Endothelial cell of umbilical vein (primary cell): ENCODE results near the gene H2BK1. TPM values are rescaled to one million over a fixed set of nuclear protein-coding genes. Genes with fewer than 3 reads are reported as not detected.

ENCODE experiments used
- BruUV-seq: library from RNA; stranded (reverse); fragments of 400-500 nt; replicated peaks from 2 replicates; lab custom pipeline; 2021; lab: Mats Ljungman, UMichigan
- CTCF ChIA-PET: fragments of 300-600, 350-600 bp; sonication (Branson Sonifier 250); formaldehyde crosslinking; loops from one replicate; lab custom pipeline; 2021; ENCODE audit warnings: antibody characterized with exemption, inconsistent platforms; lab: Charles Lee
- POLR2A ChIA-PET: fragments of 300-600, 350-600 bp; sonication (Branson Sonifier 250); formaldehyde crosslinking; loops from one replicate; lab custom pipeline; 2021; ENCODE audit warnings: antibody characterized with exemption, inconsistent platforms; lab: Charles Lee
- DNase-seq: peaks from one replicate; pipeline ENCODE4 v3.0.0-alpha.2; 2011; ENCODE audit warnings: low read depth, low spot score
- FAIRE-seq: peaks from 2 replicates; lab custom pipeline; 2011; peaks lifted over from hg19 to GRCh38; lab: Jason Lieb, UNC
- H2AFZ ChIP-seq: 2 replicates; pipeline ENCODE4 v1.6.0; 2012; ENCODE audit warnings: low read depth, low read length, control low read depth, inconsistent platforms
- H3K27ac ChIP-seq: 2 replicates; pipeline ENCODE4 v1.5.1; 2011; ENCODE audit warnings: low read depth, mild to moderate bottlenecking, control low read depth, low read length, moderate library complexity; ENCODE audit not compliant: insufficient read depth
- H3K27me3 ChIP-seq, 2 experiments: 2 replicates each; pipeline versions ENCODE4 v1.6.0 to v1.6.1; 2011; ENCODE audit warnings: low read length in 2 of 2, mixed read lengths in 1 of 2; ENCODE audit not compliant: control insufficient read depth in 2 of 2, insufficient read depth in 2 of 2
- H3K36me3 ChIP-seq, 2 experiments: 2 replicates in 1 of 2; 3 replicates in 1 of 2; pipeline ENCODE4 v1.5.1; 2011; ENCODE audit warnings: low read length in 2 of 2, mild to moderate bottlenecking in 1 of 2, moderate library complexity in 1 of 2; ENCODE audit not compliant: control insufficient read depth in 2 of 2, insufficient read depth in 2 of 2; ENCODE audit errors: extremely low read depth in 1 of 2
- H3K4me1 ChIP-seq: 3 replicates; pipeline ENCODE4 v1.5.1; 2011; ENCODE audit warnings: mild to moderate bottlenecking, low read length; ENCODE audit not compliant: control insufficient read depth, insufficient read depth; ENCODE audit errors: extremely low read depth
- H3K4me2 ChIP-seq: 2 replicates; pipeline ENCODE4 v1.6.1; 2011; ENCODE audit warnings: low read length, control low read depth, mixed read lengths; ENCODE audit not compliant: insufficient read depth
- H3K4me3 ChIP-seq, 3 experiments: fragments of 200-600 bp in 1 of 3; sonication (generic), shearing (Covaris generic) in 1 of 3; replicated peaks in 1 of 3; 2 replicates each; pipeline ENCODE4 v1.5.1; 2011 to 2016; ENCODE audit warnings: control low read depth in 3 of 3, low read length in 3 of 3, mild to moderate bottlenecking in 2 of 3, inconsistent platforms in 1 of 3, low read depth in 1 of 3, moderate library complexity in 1 of 3; ENCODE audit not compliant: insufficient read depth in 1 of 3
- H3K79me2 ChIP-seq: 2 replicates; pipeline ENCODE4 v1.6.0; 2012; ENCODE audit warnings: low read length, inconsistent platforms; ENCODE audit not compliant: control insufficient read depth, insufficient read depth
- H3K9ac ChIP-seq: replicated peaks from 2 replicates; pipeline ENCODE3; 2011; ENCODE audit warnings: low read length, control low read depth; ENCODE audit not compliant: insufficient read depth; ENCODE audit errors: extremely low read depth
- H3K9me1 ChIP-seq: replicated peaks from 3 replicates; pipeline ENCODE4 v1.6.0; 2011; ENCODE audit warnings: mild to moderate bottlenecking, low read length; ENCODE audit not compliant: control insufficient read depth, insufficient read depth; ENCODE audit errors: extremely low read depth
- H3K9me3 ChIP-seq: replicated peaks from 2 replicates; pipeline ENCODE4 v1.5.1; 2012; ENCODE audit warnings: low read length, inconsistent platforms; ENCODE audit not compliant: control insufficient read depth, insufficient read depth
- H4K20me1 ChIP-seq: replicated peaks from 2 replicates; pipeline ENCODE3; 2011; ENCODE audit warnings: mild to moderate bottlenecking, low read length; ENCODE audit not compliant: control insufficient read depth, insufficient read depth; ENCODE audit errors: extremely low read depth
- CTCF ChIP-seq, 2 donors: IDR thresholded peaks; 1 replicate in 1 of 2; 2 replicates in 1 of 2; pipeline ENCODE4 v1.5.1; 2011; ENCODE audit warnings: low read length in 2 of 2, mild to moderate bottlenecking in 2 of 2, moderate library complexity in 2 of 2, control low read depth in 1 of 2, inconsistent platforms in 1 of 2, low read depth in 1 of 2; ENCODE audit not compliant: insufficient read depth in 1 of 2; ENCODE audit errors: extremely low read depth in 1 of 2
- EZH2 ChIP-seq: IDR thresholded peaks from 2 replicates; pipeline ENCODE4 v1.6.1; 2012; ENCODE audit warnings: borderline replicate concordance, low read depth, mild to moderate bottlenecking, moderate library complexity, low read length, inconsistent platforms; ENCODE audit not compliant: severe bottlenecking
- FOS ChIP-seq: IDR thresholded peaks from 2 replicates; pipeline ENCODE4 v1.6.1; 2011; ENCODE audit warnings: mild to moderate bottlenecking, low read length, moderate library complexity, borderline replicate concordance; ENCODE audit not compliant: insufficient read depth
- GATA2 ChIP-seq: IDR thresholded peaks from 2 replicates; pipeline ENCODE4 v1.7.0; 2011; ENCODE audit warnings: low read depth, mild to moderate bottlenecking, moderate library complexity, mixed read lengths, low read length; ENCODE audit not compliant: insufficient read length, insufficient read depth
- JUN ChIP-seq: IDR thresholded peaks from 2 replicates; pipeline ENCODE4 v1.6.1; 2011; ENCODE audit warnings: borderline replicate concordance, low read depth; ENCODE audit not compliant: insufficient read length, insufficient read depth
- MYC ChIP-seq: IDR thresholded peaks from one replicate; pipeline ENCODE4 v1.6.1; 2011; ENCODE audit warnings: mild to moderate bottlenecking, low read depth, low read length
- POLR2A ChIP-seq: IDR thresholded peaks from 2 replicates; pipeline ENCODE4 v1.6.1; 2012; ENCODE audit warnings: low read depth, mild to moderate bottlenecking, control low read depth, low read length
- POLR2AphosphoS5 ChIP-seq: IDR thresholded peaks from 2 replicates; pipeline ENCODE4 v1.6.1; 2012; ENCODE audit warnings: low read depth, mild to moderate bottlenecking, control low read depth, low read length, moderate library complexity; ENCODE audit not compliant: insufficient read depth
- dilution Hi-C: fragments of 300-500 bp; cut with MboI; formaldehyde crosslinking; loops from one replicate; pipeline ENCODE4 v1.15.0; 2019; ENCODE audit warnings: low sequenced_read_pairs; ENCODE audit not compliant: extremely low pct_ligation_motif_present
- intact Hi-C: fragments of 100-400 bp; cut with micrococcal nuclease; formaldehyde crosslinking; loops from one replicate; pipeline ENCODE4 v1.10.0; 2022
- polyA plus RNA-seq, 4 experiments: library from polyadenylated mRNA; depleted of rRNA in 3 of 4; stranded (reverse) in 3 of 4; unstranded in 1 of 4; fragments of >200 nt; gene quantifications; 2 replicates each; pipeline versions ENCODE4 v1.2.1 to v1.2.3, GENCODE V29; 2011 to 2012; ENCODE audit warnings: missing spikeins in 1 of 4
- total RNA-seq: library from RNA; stranded (reverse); gene quantifications from 2 replicates; pipeline ENCODE4 v1.2.3, GENCODE V29; 2021
- TF ChIP-seq, protein P1 (sequence below): IDR thresholded peaks from 2 replicates; pipeline ENCODE4 v1.6.1; 2011; ENCODE audit not compliant: insufficient read depth, insufficient read length

The H2BK1 gene
- total and polyA plus RNA-seq, 2 donors (not counting 3 experiments of a cell fraction or from before 2014, with no cell fraction given), result not detected

GRCh38 chr7:151215396-151215795 is 5.1 kb upstream of the H2BK1 start:
- DNase-seq, result no peak
- POLR2A ChIA-PET, result no interaction called here

DNA sequence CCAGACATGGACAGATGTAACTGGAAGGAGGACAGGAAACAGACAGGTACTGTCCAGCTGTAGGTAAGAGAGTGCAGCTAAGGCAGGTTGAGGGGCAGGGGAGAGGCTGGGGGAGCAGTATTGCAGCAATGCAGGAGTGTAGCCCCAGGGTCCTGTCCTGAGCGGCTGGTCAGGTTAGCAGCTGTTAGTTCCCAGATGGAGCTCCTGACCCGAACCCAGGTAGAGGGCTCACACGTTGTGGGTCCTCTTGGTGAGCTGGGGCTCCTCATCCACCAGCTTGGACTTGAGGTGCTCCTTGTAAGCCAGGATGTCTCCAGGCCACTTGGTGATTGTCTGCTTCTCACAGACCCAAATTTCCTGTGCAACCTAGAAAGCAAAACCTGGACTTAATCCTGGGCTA is 3.5 kb upstream of the H2BK1 start:
- DNase-seq, result no peak
- intact Hi-C loops (no loop called here), dilution Hi-C loops (no loop called here)
- no peaks in the 10 kb centered on the region for H3K9me1 ChIP-seq
- ChIA-PET POLR2A (no interaction called here), CTCF (interaction anchor here (1.3 kb wide), 2 partner anchors 13 to 30 kb away, joined by 3 read pairs; partner anchors contain the start of gene ABCF2)
- H3K9me3 ChIP-seq, result no peaks in the 10 kb centered on the region
- no peak overlapping the region for H3K27ac ChIP-seq
- FAIRE-seq, result no peak
- no peak for TF ChIP-seq POLR2AphosphoS5
- TF ChIP-seq GATA2, result no peak
- no peak for TF ChIP-seq FOS
- no peak for TF ChIP-seq CTCF (IDR thresholded peaks at IDR 0.05; ENCODE audit: extremely low read depth in 1 of 2, insufficient read depth in 1 of 2, low read depth in 1 of 2, low read length in 2 of 2)
- no peak for TF ChIP-seq EZH2
- no peak for TF ChIP-seq POLR2A
- no peak for TF ChIP-seq JUN
- no peak for TF ChIP-seq MYC
- TF ChIP-seq, protein P1, sequence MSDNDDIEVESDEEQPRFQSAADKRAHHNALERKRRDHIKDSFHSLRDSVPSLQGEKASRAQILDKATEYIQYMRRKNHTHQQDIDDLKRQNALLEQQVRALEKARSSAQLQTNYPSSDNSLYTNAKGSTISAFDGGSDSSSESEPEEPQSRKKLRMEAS, result no peak
- no peak overlapping the region for H3K4me3 ChIP-seq
- no TSS peak for BruUV-seq
- no peak overlapping the region for H3K4me2 ChIP-seq
- no peaks in the 10 kb centered on the region for H3K79me2 ChIP-seq
- H3K4me1 ChIP-seq, result no peaks in the 10 kb centered on the region
- no peak overlapping the region for H3K9ac ChIP-seq
- no peak overlapping the region for H2AFZ ChIP-seq
- H4K20me1 ChIP-seq, result no peaks in the 10 kb centered on the region
- H3K27me3 ChIP-seq, result no peaks in the 10 kb centered on the region
- peaks cover 5 to 30% of the 10 kb centered on the region in 2 experiments for H3K36me3 ChIP-seq

More at GRCh38 chr7:151215396-151215795, 5.1 kb upstream of the H2BK1 start:
- intact Hi-C loops (no loop called here), dilution Hi-C loops (no loop called here)
- TF ChIP-seq MYC, result no peak
- no TSS peak for BruUV-seq
- peaks cover 7 to 37% of the 10 kb centered on the region in 2 experiments for H3K36me3 ChIP-seq
- no peak overlapping the region for H3K27ac ChIP-seq
- no peaks in the 10 kb centered on the region for H3K4me1 ChIP-seq
- no peaks in the 10 kb centered on the region for H3K79me2 ChIP-seq
- H3K9me3 ChIP-seq, result no peaks in the 10 kb centered on the region
- no peak overlapping the region for H3K4me3 ChIP-seq
- no peaks in the 10 kb centered on the region for H3K27me3 ChIP-seq
- no peaks in the 10 kb centered on the region for H4K20me1 ChIP-seq
- H3K9ac ChIP-seq, result no peak overlapping the region
- H3K9me1 ChIP-seq, result no peaks in the 10 kb centered on the region
- H2AFZ ChIP-seq, result no peak overlapping the region
- no peak for FAIRE-seq
- no peak overlapping the region for H3K4me2 ChIP-seq
- CTCF ChIA-PET, result no interaction called here
